HepG2 (cell line): Measurements from ENCODE around the gene LDLRAP1. TPM values are rescaled to one million over a fixed set of nuclear protein-coding genes. Genes with fewer than 3 reads are reported as not detected.

Source experiments
- ATAC-seq: fragments of 200-7000 bp; cut with Tn5 transposase; 3 replicates; pipeline ENCODE4 v1.9.1; 2020; ENCODE audit warnings: mild to moderate bottlenecking, moderate library complexity
- BruUV-seq: library from RNA; stranded (reverse); fragments of 400-500 nt; replicated peaks from 2 replicates; lab custom pipeline; 2021; lab: Mats Ljungman, UMichigan
- CTCF ChIA-PET: fragments of 300-600 bp; formaldehyde crosslinking; extraction: SDS; loops from one replicate; lab custom pipeline; 2021; ENCODE audit warnings: low total read pairs, inconsistent platforms, low intra/inter-chr PET ratio; lab: Yijun Ruan, JAX
- POLR2A ChIA-PET: fragments of 350-600 bp; sonication (Branson Sonifier 250); formaldehyde crosslinking; loops from one replicate; lab custom pipeline; 2020; ENCODE audit warnings: antibody characterized with exemption, inconsistent platforms; lab: Yijun Ruan, JAX
- DNase-seq: peaks from one replicate; pipeline ENCODE4 v3.0.0-alpha.2; 2015; ENCODE audit warnings: low spot score
- FAIRE-seq: peaks from 3 replicates; lab custom pipeline; 2011; peaks lifted over from hg19 to GRCh38; lab: Jason Lieb, UNC
- H2AFZ ChIP-seq: one replicate; pipeline ENCODE4 v1.6.1; 2011; ENCODE audit warnings: low read length, inconsistent platforms
- H3K27ac ChIP-seq: fragments of 300-600 bp; 3 replicates; pipeline ENCODE4 v1.8.0; 2011; ENCODE audit warnings: mixed run types, mild to moderate bottlenecking, mixed read lengths, low read length, inconsistent platforms; ENCODE audit not compliant: insufficient read depth; ENCODE audit errors: extremely low read length
- H3K27me3 ChIP-seq, 2 experiments: fragments of 200-600 bp in 1 of 2; 2 replicates in 1 of 2; 3 replicates in 1 of 2; pipeline versions ENCODE4 v1.6.0 to v1.8.0; 2011; ENCODE audit warnings: low read length in 2 of 2, mild to moderate bottlenecking in 2 of 2, moderate library complexity in 2 of 2, inconsistent platforms in 1 of 2; ENCODE audit not compliant: insufficient read depth in 2 of 2, control insufficient read depth in 1 of 2
- H3K36me3 ChIP-seq, 2 experiments: fragments of 200-600 bp in 1 of 2; replicated peaks in 1 of 2; 2 replicates in 1 of 2; 3 replicates in 1 of 2; pipeline versions ENCODE4 v1.5.1 to v1.8.0; 2011; ENCODE audit warnings: low read length in 2 of 2, inconsistent platforms in 1 of 2; ENCODE audit not compliant: insufficient read depth in 2 of 2, control insufficient read depth in 1 of 2
- H3K4me1 ChIP-seq: 2 replicates; pipeline ENCODE4 v1.5.1; 2012; ENCODE audit warnings: low read length, inconsistent platforms; ENCODE audit not compliant: insufficient read depth
- H3K4me2 ChIP-seq: 2 replicates; pipeline ENCODE4 v1.6.0; 2011; ENCODE audit warnings: low read depth, low read length, inconsistent platforms
- H3K4me3 ChIP-seq, 3 experiments: fragments of 200-600 bp in 1 of 3; sonication (generic), shearing (Covaris generic) in 1 of 3; replicated peaks in 1 of 3; 2 replicates each; pipeline ENCODE4 v1.5.1; 2011 to 2016; ENCODE audit warnings: low read length in 3 of 3, inconsistent platforms in 2 of 3, low read depth in 2 of 3, mild to moderate bottlenecking in 2 of 3, control low read depth in 1 of 3, mixed read lengths in 1 of 3; ENCODE audit not compliant: insufficient read depth in 1 of 3
- H3K79me2 ChIP-seq: one replicate; pipeline ENCODE4 v1.6.1; 2011; ENCODE audit warnings: low read length, inconsistent platforms; ENCODE audit not compliant: insufficient read depth
- H3K9ac ChIP-seq: 2 replicates; pipeline ENCODE4 v1.6.0; 2011; ENCODE audit warnings: mild to moderate bottlenecking, low read depth, low read length, inconsistent platforms; ENCODE audit not compliant: insufficient read depth
- H3K9me3 ChIP-seq: 2 replicates; pipeline ENCODE4 v1.5.1; 2012; ENCODE audit warnings: mild to moderate bottlenecking, low read length
- H4K20me1 ChIP-seq: 2 replicates; pipeline ENCODE4 v1.6.0; 2011; ENCODE audit warnings: inconsistent platforms, mild to moderate bottlenecking, low read length, moderate library complexity; ENCODE audit not compliant: insufficient read depth
- MAFK ChIP-seq, 2 experiments: IDR thresholded peaks in 1 of 2; conservative IDR thresholded peaks in 1 of 2; 2 replicates each; pipeline ENCODE4 v1.6.1; 2011; ENCODE audit warnings: improper control_type of control experiment in 2 of 2, low read length in 2 of 2
- REPIN1 ChIP-seq: sonication (generic); formaldehyde crosslinking; IDR thresholded peaks from 2 replicates; pipeline ENCODE4 v1.8.0; 2022; ENCODE audit warnings: missing genetic modification reagents, low read depth, mild to moderate bottlenecking, borderline replicate concordance
- SMARCC2 ChIP-seq: fragments of 450-650 bp; IDR thresholded peaks from 2 replicates; pipeline ENCODE4 v1.6.1; 2017; ENCODE audit warnings: antibody characterized with exemption, mild to moderate bottlenecking
- SMC3 ChIP-seq: IDR thresholded peaks from 2 replicates; pipeline ENCODE4 v1.6.1; 2011; ENCODE audit warnings: low read length, improper control_type of control experiment
- STAG1 ChIP-seq: sonication (generic); formaldehyde crosslinking; IDR thresholded peaks from 2 replicates; pipeline ENCODE4 v1.4.0; 2020; ENCODE audit warnings: missing genetic modification reagents
- WGBS: methylation state at CpG from one replicate; pipeline ENCODE4 v1.1.6; 2017; ENCODE audit warnings: low lambda C conversion rate; 5-methylcytosine and 5-hydroxymethylcytosine counted together
- in situ Hi-C: cut with HindIII; loops from 2 replicates; pipeline ENCODE4 v1.10.0; 2017; ENCODE audit warnings: low pct_unique_long_range_greater_than_20kb; ENCODE audit not compliant: extremely low pct_ligation_motif_present
- intact Hi-C: fragments of 100-400 bp; cut with micrococcal nuclease; formaldehyde crosslinking; loops from one replicate; pipeline ENCODE4 v1.10.0; 2022; ENCODE audit not compliant: unreplicated experiment
- polyA plus RNA-seq, 8 experiments: library from polyadenylated mRNA; depleted of rRNA in 3 of 8; stranded (reverse) in 7 of 8; unstranded in 1 of 8; fragments of >200 nt; fragmentation: Illumina TruSeq in 4 of 8; extraction: Trizol in 4 of 8; gene quantifications; 2 replicates each; pipeline versions ENCODE4 v1.2.1 to v1.2.3, GENCODE V29; 2011 to 2016; ENCODE audit warnings: low read depth in 4 of 8, missing spikeins in 1 of 8, mixed read lengths in 1 of 8; ENCODE audit not compliant: insufficient read depth in 1 of 8
- total RNA-seq, 5 experiments: library from RNA; depleted of rRNA; stranded (reverse); fragments of >200 nt; fragmentation: Illumina TruSeq; extraction: Trizol; gene quantifications; 2 replicates each; pipeline ENCODE4 v1.2.3, GENCODE V29; 2016; ENCODE audit warnings: low read depth in 1 of 5
- TF ChIP-seq, protein P1 (sequence below): sonication (generic); formaldehyde crosslinking; IDR thresholded peaks from 2 replicates; pipeline ENCODE4 v1.5.0; 2020; ENCODE audit warnings: mild to moderate bottlenecking, missing genetic modification reagents, moderate library complexity

LDLRAP1 gene
- total and polyA plus RNA-seq, 2 of the 13 experiments (the other 11 are each of a cell fraction or from before 2014, with no cell fraction given) = 7.2 to 12.1 TPM

- in situ Hi-C loops = loop anchor here (25.0 kb wide), 1 partner anchor 108 kb away; the partner anchor contains the start of gene RHCE
- Histone ChIP-seq H3K27me3 (peaks cover 0 to 1% of the 10 kb centered on the region in 2 experiments; a peak in 2 of 5 replicates), H3K9ac (no peak overlapping the region), H3K79me2 (no peaks in the 10 kb centered on the region), H3K27ac (no peak overlapping the region), H3K36me3 (no peaks in the 10 kb centered on the region), H3K4me2 (no peak overlapping the region), H2AFZ (no peak overlapping the region), H3K9me3 (no peaks in the 10 kb centered on the region), H3K4me1 (peaks cover 15% of the 10 kb centered on the region), H4K20me1 (no peaks in the 10 kb centered on the region), H3K4me3 (no peak overlapping the region)
- CTCF ChIA-PET = interaction anchor here (1.0 to 1.2 kb wide), 2 partner anchors 17 to 34 kb away, joined by 4 read pairs; no protein-coding TSS in a partner anchor
- intact Hi-C loops = no loop called here
- DNase-seq (peak; percentile 33), ATAC-seq (no peak), FAIRE-seq (peak; percentile 60)
- WGBS = 0% methylated on average over 4 of the region's 4 CpGs
- no TSS peak for BruUV-seq
- TF ChIP-seq MAFK (conservative IDR thresholded peaks at IDR 0.05 in 1 of 2, IDR thresholded peaks at IDR 0.05 in 1 of 2; ENCODE audit: low read length in 2 of 2) (no peak), SMARCC2 (no peak), REPIN1 (CRISPR knock-in tag) (no peak), STAG1 (CRISPR knock-in tag) (peak; percentile 49), SMC3 (peak; percentile 63; the same call in 1 of the 2 replicates)
- TF ChIP-seq, protein P1, sequence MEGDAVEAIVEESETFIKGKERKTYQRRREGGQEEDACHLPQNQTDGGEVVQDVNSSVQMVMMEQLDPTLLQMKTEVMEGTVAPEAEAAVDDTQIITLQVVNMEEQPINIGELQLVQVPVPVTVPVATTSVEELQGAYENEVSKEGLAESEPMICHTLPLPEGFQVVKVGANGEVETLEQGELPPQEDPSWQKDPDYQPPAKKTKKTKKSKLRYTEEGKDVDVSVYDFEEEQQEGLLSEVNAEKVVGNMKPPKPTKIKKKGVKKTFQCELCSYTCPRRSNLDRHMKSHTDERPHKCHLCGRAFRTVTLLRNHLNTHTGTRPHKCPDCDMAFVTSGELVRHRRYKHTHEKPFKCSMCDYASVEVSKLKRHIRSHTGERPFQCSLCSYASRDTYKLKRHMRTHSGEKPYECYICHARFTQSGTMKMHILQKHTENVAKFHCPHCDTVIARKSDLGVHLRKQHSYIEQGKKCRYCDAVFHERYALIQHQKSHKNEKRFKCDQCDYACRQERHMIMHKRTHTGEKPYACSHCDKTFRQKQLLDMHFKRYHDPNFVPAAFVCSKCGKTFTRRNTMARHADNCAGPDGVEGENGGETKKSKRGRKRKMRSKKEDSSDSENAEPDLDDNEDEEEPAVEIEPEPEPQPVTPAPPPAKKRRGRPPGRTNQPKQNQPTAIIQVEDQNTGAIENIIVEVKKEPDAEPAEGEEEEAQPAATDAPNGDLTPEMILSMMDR = peak; percentile 73
- POLR2A ChIA-PET = no interaction called here
Observed at GRCh38 chr1:25520446-25521061, 22.9 kb upstream of the LDLRAP1 start.
